HG03457 (cell line): ENCODE measurements around the gene CARMIL3.

Experiments
- ATAC-seq: cut with Tn5 transposase; IDR thresholded peaks from one replicate; pipeline ENCODE4 v1.9.1; 2021; ENCODE audit warnings: moderate number of reproducible peaks; ENCODE audit not compliant: unreplicated experiment

CARMIL3 gene

DNA sequence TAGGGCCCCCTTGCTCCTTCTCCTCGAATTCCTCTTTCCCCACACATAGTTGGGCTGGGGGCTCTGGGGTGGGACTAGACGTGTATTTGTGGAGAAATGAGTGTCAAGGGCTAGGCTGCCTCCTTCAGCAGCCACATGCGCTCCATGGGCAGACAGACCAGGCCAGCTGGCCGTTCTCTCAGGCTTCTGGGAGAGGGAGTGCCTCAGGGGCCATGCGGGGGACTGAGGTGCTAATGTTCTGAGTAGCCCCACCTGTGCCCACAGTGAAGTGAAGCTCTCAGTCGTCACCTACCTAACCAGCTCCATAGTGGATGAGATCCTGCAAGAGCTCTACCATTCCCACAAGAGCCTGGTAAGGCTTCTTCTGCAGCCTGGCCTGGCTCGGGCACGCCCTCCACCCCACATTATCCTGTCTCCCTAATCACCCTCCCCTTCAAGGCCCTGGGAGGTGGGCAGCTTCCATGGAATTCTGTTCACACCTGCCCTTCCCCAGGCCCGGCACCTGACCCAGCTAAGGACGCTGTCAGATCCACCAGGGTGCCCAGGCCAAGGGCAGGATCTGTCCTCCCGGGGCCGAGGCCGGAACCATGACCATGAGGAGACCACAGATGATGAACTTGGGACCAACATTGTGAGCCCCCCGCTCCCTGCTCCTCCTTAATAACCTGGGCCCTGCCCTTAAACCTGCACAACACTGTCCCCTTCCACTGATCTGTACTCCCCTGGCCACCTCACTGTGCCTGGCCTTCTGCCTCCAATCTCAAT lies 10.6 kb downstream of the CARMIL3 start:
- no peak for ATAC-seq

DNA sequence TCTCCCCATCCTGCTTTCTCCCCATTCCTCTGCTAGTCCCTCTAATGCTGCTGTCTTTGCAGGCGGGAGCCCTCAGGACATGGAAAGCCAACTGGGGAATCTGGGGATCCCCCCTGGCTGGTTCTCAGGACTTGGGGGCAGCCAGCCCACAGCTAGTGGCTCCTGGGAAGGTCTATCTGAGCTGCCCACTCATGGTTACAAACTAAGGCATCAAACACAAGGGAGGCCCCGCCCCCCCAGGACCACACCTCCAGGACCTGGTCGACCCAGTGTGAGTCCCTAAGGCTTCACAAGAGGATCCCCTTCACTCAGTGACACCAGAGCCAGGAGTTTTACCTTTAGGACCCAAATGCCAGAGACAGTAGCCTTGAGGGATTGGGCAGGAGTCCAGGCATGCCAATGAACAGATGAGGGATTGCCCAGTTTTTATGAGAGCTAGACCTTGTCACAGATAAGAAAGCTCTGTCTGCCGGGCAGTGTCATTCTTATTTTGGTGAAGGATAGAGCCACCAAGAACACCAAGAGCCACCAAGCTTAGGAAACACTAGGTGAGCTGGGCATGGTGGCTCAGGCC lies 11.5 kb downstream of the CARMIL3 start:
- no peak for ATAC-seq

- ATAC-seq = no peak
Observed at GRCh38 chr14:24064091-24064795, 12.4 kb downstream of the CARMIL3 start.

DNA sequence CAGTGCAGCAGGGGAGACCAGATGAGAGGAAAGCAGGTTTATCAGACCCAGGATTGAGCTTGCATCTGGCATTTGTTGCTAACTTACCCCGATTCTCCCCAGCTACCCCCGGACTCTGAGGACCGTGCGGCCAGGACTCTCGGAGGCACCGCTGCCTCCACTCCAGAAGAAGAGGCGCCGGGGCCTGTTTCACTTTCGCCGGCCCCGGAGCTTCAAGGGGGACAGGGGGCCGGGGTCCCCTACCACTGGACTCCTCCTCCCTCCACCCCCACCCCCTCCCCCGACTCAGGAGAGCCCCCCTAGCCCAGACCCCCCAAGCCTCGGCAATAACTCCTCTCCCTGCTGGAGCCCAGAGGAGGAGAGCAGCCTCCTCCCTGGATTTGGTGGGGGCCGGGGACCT lies 13.0 kb downstream of the CARMIL3 start:
- no peak for ATAC-seq

GRCh38 chr14:24065408-24065807 lies 13.6 kb downstream of the CARMIL3 start:
- ATAC-seq = no peak

GRCh38 chr14:24066496-24067132 lies 14.8 kb downstream of the CARMIL3 start:
- ATAC-seq = no peak

GRCh38 chr14:24067133-24068082 lies 15.6 kb downstream of the CARMIL3 start:
- ATAC-seq = no peak

DNA sequence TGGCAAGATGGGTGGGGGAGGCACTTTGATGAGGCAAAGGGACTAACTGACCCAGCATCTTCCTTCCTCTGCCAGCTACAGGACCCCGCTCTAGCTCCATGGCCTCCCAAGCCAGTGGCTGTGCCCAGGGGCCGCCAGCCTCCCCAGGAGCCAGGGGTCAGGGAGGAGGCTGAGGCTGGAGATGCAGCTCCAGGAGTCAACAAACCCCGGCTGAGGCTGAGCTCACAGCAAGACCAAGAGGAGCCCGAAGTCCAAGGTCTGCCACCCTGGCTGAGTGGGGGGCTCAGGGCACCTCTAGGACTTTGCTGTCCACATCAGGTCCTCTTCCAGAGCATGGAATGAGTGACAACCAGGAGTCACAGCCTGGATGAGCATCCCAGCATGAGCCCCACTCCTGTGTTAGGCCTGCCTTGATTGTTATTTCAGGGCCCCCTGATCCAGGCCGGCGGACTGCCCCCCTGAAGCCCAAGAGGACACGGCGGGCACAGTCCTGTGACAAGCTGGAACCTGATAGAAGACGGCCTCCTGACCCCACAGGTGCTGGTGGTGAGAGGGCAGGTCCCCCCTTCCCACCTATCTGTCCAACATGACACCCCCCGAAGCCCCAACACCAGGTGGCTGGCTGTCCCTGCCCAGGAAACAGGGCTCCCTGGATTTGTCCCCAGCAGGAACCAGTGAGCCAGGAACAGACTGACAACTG lies 17.1 kb downstream of the CARMIL3 start:
- ATAC-seq = no peak

GRCh38 chr14:24069411-24069735 lies 17.6 kb downstream of the CARMIL3 start:
- no peak for ATAC-seq

DNA sequence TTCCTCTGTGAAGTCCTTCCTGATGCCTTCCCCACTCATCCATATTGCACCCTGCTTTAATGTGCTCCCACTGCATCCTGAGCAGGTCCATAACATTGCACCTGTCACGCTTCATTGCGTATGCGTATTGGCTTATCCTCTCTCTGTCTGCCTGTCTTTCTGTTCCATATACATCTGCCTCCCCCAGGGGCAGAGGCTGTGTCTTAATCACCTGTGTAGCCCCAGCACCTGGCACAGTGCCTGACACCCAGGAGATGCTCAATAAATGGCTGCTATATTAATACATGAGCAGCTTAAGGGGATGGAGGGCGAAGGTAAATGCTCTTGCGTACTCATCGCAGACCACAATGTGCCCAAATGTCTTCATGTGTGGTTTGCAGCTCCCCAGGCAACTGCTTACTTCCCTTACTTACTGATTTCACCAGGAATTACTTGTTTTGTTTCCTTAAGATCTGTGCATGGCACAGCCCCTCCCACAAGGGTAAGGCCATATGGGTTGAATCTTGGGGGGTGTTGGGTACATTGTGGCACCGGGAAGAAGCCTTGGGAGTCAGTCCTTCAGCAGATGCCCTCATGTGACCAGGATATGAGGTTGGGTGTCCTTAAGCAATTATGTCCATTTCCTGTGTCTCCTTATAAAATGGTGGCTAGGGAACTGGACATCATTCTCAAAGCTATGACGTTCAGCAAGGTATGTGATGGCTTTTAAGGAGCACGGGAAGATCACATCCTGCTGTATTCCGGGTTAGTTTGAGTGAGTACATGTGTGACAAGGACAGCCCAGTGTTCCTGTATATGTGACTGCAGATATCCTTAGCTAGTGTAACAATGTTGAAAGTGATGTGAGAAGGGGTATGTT lies 18.7 kb downstream of the CARMIL3 start:
- no peak for ATAC-seq

DNA sequence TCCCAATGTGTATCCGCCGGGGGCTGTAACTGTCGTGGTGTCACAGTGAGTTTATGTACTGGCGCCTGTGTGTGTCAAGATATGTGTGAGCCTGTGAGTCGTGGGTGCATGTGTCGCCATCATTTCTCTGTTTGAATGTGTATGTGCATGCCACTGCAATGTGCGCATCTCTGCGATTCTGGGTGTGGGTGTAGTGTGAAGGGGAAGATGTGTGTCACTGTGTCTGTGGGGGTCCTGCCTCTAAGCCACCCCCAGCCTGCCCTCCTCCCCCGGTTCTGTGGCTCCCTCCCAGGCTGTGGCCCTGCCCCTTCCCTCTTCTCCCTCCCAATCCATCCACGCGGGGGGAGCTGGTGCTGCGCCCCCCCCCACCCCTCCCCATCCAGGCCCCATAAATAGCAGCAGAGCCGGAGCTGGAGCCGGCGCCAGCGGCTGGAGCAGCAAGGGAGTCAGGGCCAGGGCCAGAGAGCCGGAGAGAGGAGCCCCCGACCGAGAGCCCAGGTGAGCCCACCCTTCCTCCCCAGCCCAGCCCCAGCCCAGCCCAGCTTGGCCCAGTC lies 19.4 kb downstream of the CARMIL3 start, which contains the start of gene CPNE6:
CPNE6 (plus strand) TSS at position 419 of the 554 bp plus-strand sequence. CDS start 1,375 bp downstream, outside the sequence.
- no peak for ATAC-seq

DNA sequence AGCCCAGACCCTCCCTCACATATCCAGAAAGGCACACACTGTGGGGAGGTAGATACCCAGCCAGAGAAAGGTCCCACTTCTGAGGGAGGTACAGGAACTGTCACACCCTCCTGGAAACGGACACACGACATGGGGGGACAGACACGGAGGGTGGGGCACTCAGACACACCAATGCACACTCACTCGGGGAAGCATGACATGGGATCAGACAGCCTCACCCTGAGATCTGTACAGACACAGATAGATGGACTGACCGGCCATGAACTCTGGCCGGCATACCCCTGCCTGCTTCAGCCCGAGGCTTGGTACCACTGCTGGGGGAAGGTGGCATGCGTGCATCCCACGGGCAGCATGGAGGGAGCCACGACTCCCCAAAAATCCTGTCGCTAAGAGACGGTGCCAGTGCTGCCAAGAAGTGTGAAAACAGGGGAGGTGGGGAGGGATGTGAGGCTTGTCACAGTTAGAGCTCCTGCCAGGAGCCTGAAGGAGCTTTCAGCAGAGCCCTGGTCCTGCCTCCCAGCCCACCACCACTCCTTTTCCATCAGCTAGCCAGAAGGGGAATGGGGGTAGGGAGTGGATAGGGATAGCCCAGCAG lies 20.1 kb downstream of the CARMIL3 start:
- ATAC-seq = no peak

GRCh38 chr14:24072436-24072835 lies 20.6 kb downstream of the CARMIL3 start:
- no peak for ATAC-seq

- no peak for ATAC-seq
Observed at GRCh38 chr14:24072881-24073877, 21.4 kb downstream of the CARMIL3 start.

- no peak for ATAC-seq
Observed at GRCh38 chr14:24074625-24075484, 23.0 kb downstream of the CARMIL3 start.
